H7 (cell line): ENCODE data around the gene OR7C1. TPM values are rescaled to one million over a fixed set of nuclear protein-coding genes. Genes with fewer than 3 reads are reported as not detected.
"Not testable (repeated sequence)": the region's sequence is repeated elsewhere in the genome, so short reads cannot be mapped to it uniquely, and the experiment has no call there.

ENCODE experiments used
- DNase-seq: peaks from one replicate; pipeline ENCODE4 v3.0.0; 2012
- H3K27me3 ChIP-seq: 2 replicates; pipeline ENCODE4 v1.6.0; 2011; ENCODE audit warnings: mild to moderate bottlenecking, low read length; ENCODE audit not compliant: control insufficient read depth, insufficient read depth
- H3K36me3 ChIP-seq: replicated peaks from 2 replicates; pipeline ENCODE4 v1.5.1; 2011; ENCODE audit warnings: low read length; ENCODE audit not compliant: control insufficient read depth, insufficient read depth
- H3K4me3 ChIP-seq: 2 replicates; pipeline ENCODE4 v1.5.1; 2011; ENCODE audit warnings: low read depth, mild to moderate bottlenecking, control low read depth, low read length, moderate library complexity; ENCODE audit not compliant: insufficient read depth
- total RNA-seq: library from RNA; depleted of rRNA; stranded (reverse); fragments of >200 nt; shearing (Covaris generic); gene quantifications from 2 replicates; pipeline ENCODE4 v1.2.3, GENCODE V29; 2014; rRNA removed

The OR7C1 gene
- total RNA-seq, 1 experiment from 2014 or later, result not detected

GRCh38 chr19:14765403-14765802, 69.6 kb downstream of the OR7C1 start:
- not testable (repeated sequence) for H3K4me3 ChIP-seq, DNase-seq, H3K36me3 ChIP-seq, H3K27me3 ChIP-seq

- DNase-seq, result no peak
- Histone ChIP-seq H3K36me3 (peaks cover 2% of the 10 kb centered on the region; the same call in 1 of the 2 replicates), H3K4me3 (no peak overlapping the region), H3K27me3 (no peaks in the 10 kb centered on the region)
Measured at GRCh38 chr19:14764401-14764800, 70.6 kb downstream of the OR7C1 start.

- no peaks in the 10 kb centered on the region for H3K27me3 ChIP-seq
Measured at GRCh38 chr19:14763497-14764145, 71.4 kb downstream of the OR7C1 start.

GRCh38 chr19:14762111-14762510, 72.9 kb downstream of the OR7C1 start:
- Histone ChIP-seq H3K27me3 (no peaks in the 10 kb centered on the region), H3K36me3 (no peaks in the 10 kb centered on the region; the same call in 1 of the 2 replicates), H3K4me3 (no peak overlapping the region)
- DNase-seq, result no peak

More at GRCh38 chr19:14763497-14764145, 71.4 kb downstream of the OR7C1 start:
- Histone ChIP-seq H3K4me3 (no peak overlapping the region), H3K36me3 (peaks cover 2% of the 10 kb centered on the region; the same call in 1 of the 2 replicates)
- DNase-seq, result no peak

- Histone ChIP-seq H3K27me3 (no peaks in the 10 kb centered on the region), H3K4me3 (no peak overlapping the region), H3K36me3 (no peaks in the 10 kb centered on the region; the same call in 1 of the 2 replicates)
- no peak for DNase-seq
Measured at GRCh38 chr19:14761607-14762006, 73.4 kb downstream of the OR7C1 start.

GRCh38 chr19:14758816-14759215, 76.2 kb downstream of the OR7C1 start:
- Histone ChIP-seq H3K27me3 (no peaks in the 10 kb centered on the region), H3K36me3 (no peaks in the 10 kb centered on the region), H3K4me3 (peak overlapping the region; percentile 8; the same call in 1 of the 2 replicates)
- DNase-seq, result peak; percentile 67

GRCh38 chr19:14748601-14749000, 86.4 kb downstream of the OR7C1 start:
- no peak for DNase-seq
- Histone ChIP-seq H3K27me3 (no peaks in the 10 kb centered on the region), H3K36me3 (no peaks in the 10 kb centered on the region), H3K4me3 (no peak overlapping the region)

Other genes starting within 250 kb of the OR7C1 start
- gene ADGRE3, start 160.3 kb downstream of the OR7C1 start, total RNA-seq, result not detected in 2 replicates
- 6.8 and 17.4 TPM in 2 replicates for gene ZNF333, start 145.1 kb downstream of the OR7C1 start, total RNA-seq
- gene ADGRE2, start 56.6 kb downstream of the OR7C1 start, total RNA-seq, result not detected in 2 replicates
- gene OR7A5, start within 50 bp of the OR7C1 start, total RNA-seq, result not detected in 2 replicates
- gene OR7A10, start 13.7 kb upstream of the OR7C1 start, total RNA-seq, result not detected in 2 replicates
- gene OR7A17, start 50.9 kb upstream of the OR7C1 start, total RNA-seq, result not detected in 2 replicates
- not detected in 2 replicates for gene OR7C2, start 106.3 kb upstream of the OR7C1 start, total RNA-seq
- 0.62 TPM in 1 of 2 replicates, not detected in the other for gene SLC1A6, start 144.7 kb upstream of the OR7C1 start, total RNA-seq
- not detected in 2 replicates for gene CASP14, start 214.3 kb upstream of the OR7C1 start, total RNA-seq
- gene OR1I1, start 247.0 kb upstream of the OR7C1 start, total RNA-seq, result not detected in 2 replicates